A673 (cell line): Measurements from ENCODE around the gene BLOC1S4. TPM values are rescaled to one million over a fixed set of nuclear protein-coding genes. Genes with fewer than 3 reads are reported as not detected.

Experiments used
- BruUV-seq: library from RNA; stranded (reverse); fragments of 400-500 nt; replicated peaks from 2 replicates; lab custom pipeline; 2021; lab: Mats Ljungman, UMichigan
- CTCF ChIA-PET: fragments of 300-600 bp; sonication (Branson Sonifier 250); formaldehyde crosslinking; loops from one replicate; lab custom pipeline; 2022; ENCODE audit warnings: antibody characterized with exemption; lab: Charles Lee
- POLR2A ChIA-PET: fragments of 300-600 bp; sonication (Branson Sonifier 250); formaldehyde crosslinking; loops from one replicate; lab custom pipeline; 2022; ENCODE audit warnings: antibody characterized with exemption; ENCODE audit not compliant: low non-redundant PET; lab: Charles Lee
- DNase-seq: peaks from one replicate; pipeline ENCODE4 v3.0.0-alpha.2; 2015; ENCODE audit warnings: low spot score
- H3K27ac ChIP-seq: fragments of 200-600 bp; sonication (generic); 2 replicates; pipeline ENCODE4 v1.5.1; 2016; ENCODE audit warnings: mixed run types, low read depth, mild to moderate bottlenecking, mixed read lengths, antibody characterized with exemption, low read length; ENCODE audit not compliant: poor library complexity, severe bottlenecking
- H3K27me3 ChIP-seq: fragments of 200-600 bp; sonication (generic); replicated peaks from 2 replicates; pipeline ENCODE4 v1.6.1; 2017; ENCODE audit warnings: mixed run types, low read depth, mild to moderate bottlenecking, mixed read lengths, antibody characterized with exemption, low read length; ENCODE audit not compliant: insufficient read depth, poor library complexity
- H3K36me3 ChIP-seq: fragments of 200-600 bp; sonication (generic); 2 replicates; pipeline ENCODE4 v1.6.1; 2016; ENCODE audit warnings: mixed run types, mild to moderate bottlenecking, mixed read lengths, antibody characterized with exemption, low read length; ENCODE audit not compliant: insufficient read depth, poor library complexity, severe bottlenecking
- H3K4me1 ChIP-seq: fragments of 200-600 bp; sonication (generic); 2 replicates; pipeline ENCODE4 v1.6.1; 2017; ENCODE audit warnings: mixed run types, mild to moderate bottlenecking, mixed read lengths, antibody characterized with exemption, low read length; ENCODE audit not compliant: insufficient read depth, poor library complexity, severe bottlenecking
- H3K4me3 ChIP-seq: fragments of 200-600 bp; sonication (generic); 2 replicates; pipeline ENCODE4 v1.5.1; 2016; ENCODE audit warnings: low read depth, mixed run types, mild to moderate bottlenecking, mixed read lengths, low read length; ENCODE audit not compliant: poor library complexity, severe bottlenecking
- H3K9me3 ChIP-seq: fragments of 200-600 bp; sonication (generic); 2 replicates; pipeline ENCODE4 v1.6.1; 2016; ENCODE audit warnings: mixed run types, low read depth, mild to moderate bottlenecking, mixed read lengths, antibody characterized with exemption, low read length; ENCODE audit not compliant: poor library complexity, severe bottlenecking
- EZH2 ChIP-seq: fragments of 200-600 bp; sonication (generic); IDR thresholded peaks from 2 replicates; pipeline ENCODE4 v1.6.1; 2017; ENCODE audit warnings: borderline replicate concordance, low read depth, mild to moderate bottlenecking, mixed read lengths, antibody characterized with exemption, low read length; ENCODE audit not compliant: poor library complexity, severe bottlenecking
- intact Hi-C: fragments of 100-400 bp; cut with micrococcal nuclease; formaldehyde crosslinking; loops from one replicate; pipeline ENCODE4 v1.10.0; 2022; ENCODE audit not compliant: unreplicated experiment
- total RNA-seq: library from RNA; stranded (reverse); gene quantifications from 2 replicates; pipeline ENCODE4 v1.2.3, GENCODE V29; 2021
- TF ChIP-seq, protein P1 (sequence below): fragments of 300-800, 200-600 bp; sonication (generic); conservative IDR thresholded peaks from 2 replicates; pipeline ENCODE4 v1.5.1; 2017; ENCODE audit warnings: low read depth, mild to moderate bottlenecking, antibody characterized with exemption, low read length, moderate library complexity, mixed read lengths

The BLOC1S4 gene
- total RNA-seq, 1 experiment from 2014 or later = 12.3 TPM

DNA sequence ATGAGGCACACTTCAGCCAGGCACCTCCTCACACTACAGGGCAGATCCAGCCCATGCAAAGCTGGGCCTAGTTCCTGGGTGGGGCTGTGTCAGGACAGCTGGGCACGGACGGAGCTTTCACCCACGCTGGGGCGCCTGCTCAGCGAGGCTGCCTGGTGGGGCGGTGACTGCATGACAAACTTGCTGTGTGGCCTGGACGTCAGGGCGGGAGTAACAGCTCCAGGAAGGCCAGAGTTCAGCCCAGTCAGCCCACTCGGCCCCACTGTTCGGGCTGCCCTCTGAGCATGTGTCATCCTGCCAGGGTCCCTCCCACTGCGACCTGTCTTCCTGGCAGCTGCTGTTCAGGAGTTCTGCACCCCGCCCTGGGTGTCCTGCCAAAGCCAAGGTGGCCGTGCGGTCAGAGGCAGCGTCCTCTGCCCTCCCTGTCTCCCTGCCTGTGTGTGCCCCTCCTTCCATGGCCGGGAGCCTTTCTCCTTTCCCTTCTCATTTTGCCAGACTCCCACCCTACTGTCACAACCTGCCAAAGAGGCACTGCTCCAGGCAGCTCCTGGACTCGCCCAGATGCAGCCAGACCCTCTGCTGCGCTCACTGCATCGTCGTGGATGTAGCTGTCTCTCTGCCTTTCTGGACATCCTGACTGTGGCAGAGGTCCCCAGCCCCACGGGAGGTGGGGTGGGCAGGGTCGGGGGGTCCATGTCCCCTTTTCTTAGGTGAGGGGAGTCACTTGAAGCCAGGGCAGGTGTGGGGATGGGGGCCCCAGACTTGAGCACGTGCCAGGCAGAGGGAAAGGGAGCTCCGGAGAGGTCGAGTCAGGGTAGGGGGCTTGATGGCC is 33.6 kb downstream of the BLOC1S4 start:
- POLR2A ChIA-PET = no interaction called here
- no TSS peak for BruUV-seq
- intact Hi-C loops = no loop called here
- Histone ChIP-seq H3K27me3 (no peaks in the 10 kb centered on the region), H3K4me3 (no peak overlapping the region), H3K9me3 (no peaks in the 10 kb centered on the region), H3K4me1 (no peaks in the 10 kb centered on the region), H3K27ac (no peak overlapping the region), H3K36me3 (no peaks in the 10 kb centered on the region)
- no peak for DNase-seq
- CTCF ChIA-PET = no interaction called here
- no peak for TF ChIP-seq EZH2
- TF ChIP-seq, protein P1, sequence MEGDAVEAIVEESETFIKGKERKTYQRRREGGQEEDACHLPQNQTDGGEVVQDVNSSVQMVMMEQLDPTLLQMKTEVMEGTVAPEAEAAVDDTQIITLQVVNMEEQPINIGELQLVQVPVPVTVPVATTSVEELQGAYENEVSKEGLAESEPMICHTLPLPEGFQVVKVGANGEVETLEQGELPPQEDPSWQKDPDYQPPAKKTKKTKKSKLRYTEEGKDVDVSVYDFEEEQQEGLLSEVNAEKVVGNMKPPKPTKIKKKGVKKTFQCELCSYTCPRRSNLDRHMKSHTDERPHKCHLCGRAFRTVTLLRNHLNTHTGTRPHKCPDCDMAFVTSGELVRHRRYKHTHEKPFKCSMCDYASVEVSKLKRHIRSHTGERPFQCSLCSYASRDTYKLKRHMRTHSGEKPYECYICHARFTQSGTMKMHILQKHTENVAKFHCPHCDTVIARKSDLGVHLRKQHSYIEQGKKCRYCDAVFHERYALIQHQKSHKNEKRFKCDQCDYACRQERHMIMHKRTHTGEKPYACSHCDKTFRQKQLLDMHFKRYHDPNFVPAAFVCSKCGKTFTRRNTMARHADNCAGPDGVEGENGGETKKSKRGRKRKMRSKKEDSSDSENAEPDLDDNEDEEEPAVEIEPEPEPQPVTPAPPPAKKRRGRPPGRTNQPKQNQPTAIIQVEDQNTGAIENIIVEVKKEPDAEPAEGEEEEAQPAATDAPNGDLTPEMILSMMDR = no peak

DNA sequence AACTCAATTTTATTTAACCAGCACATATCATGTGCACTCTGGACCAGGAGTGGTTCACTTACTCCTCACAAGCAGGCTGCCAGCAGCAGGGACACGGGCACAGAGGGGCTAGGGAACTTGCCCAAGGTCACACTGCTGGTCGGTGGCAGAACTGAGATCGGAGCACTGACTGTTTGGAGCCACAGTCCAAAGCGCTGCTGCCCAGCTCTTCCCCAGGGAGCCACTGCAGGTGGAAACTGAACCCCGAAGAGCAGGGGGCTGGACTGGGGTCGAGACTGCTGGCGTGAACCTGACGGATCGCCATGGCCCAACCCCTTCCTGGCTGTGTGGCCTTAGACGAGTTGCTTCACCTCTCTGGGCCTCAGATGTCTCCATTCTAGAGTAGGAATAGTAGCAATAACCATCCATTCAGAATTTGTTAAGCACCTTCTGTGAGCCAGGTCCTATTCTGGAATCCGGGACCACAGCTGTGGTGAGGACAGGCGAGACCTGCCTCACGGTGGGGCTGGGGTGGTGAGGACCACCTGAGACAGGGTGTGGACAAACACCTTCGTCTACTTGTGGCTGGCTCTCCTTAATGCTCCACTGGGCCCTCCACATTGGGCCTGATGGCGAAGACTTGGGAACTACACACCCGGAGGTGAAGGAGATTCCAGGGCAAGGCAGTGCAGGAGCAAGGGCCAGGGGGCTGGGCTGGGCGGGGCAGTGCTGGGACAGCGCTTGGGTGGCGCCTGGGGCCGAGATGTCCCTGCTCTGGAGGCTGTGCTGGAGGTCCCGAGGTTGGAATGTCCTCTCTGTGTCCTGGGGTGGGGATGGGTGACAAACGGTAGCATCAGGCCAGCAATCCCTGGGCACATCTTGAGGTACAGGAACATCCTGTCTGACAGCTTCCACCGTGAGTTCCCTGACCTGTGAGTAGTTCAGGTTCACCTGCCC is 34.6 kb downstream of the BLOC1S4 start:
- POLR2A ChIA-PET = no interaction called here
- no TSS peak for BruUV-seq
- Histone ChIP-seq H3K4me1 (no peaks in the 10 kb centered on the region), H3K36me3 (no peaks in the 10 kb centered on the region), H3K4me3 (no peak overlapping the region), H3K27ac (no peak overlapping the region), H3K27me3 (no peaks in the 10 kb centered on the region), H3K9me3 (no peaks in the 10 kb centered on the region)
- CTCF ChIA-PET = no interaction called here
- TF ChIP-seq EZH2 = no peak
- TF ChIP-seq, protein P1 = no peak
- intact Hi-C loops = no loop called here
- DNase-seq = no peak

DNA sequence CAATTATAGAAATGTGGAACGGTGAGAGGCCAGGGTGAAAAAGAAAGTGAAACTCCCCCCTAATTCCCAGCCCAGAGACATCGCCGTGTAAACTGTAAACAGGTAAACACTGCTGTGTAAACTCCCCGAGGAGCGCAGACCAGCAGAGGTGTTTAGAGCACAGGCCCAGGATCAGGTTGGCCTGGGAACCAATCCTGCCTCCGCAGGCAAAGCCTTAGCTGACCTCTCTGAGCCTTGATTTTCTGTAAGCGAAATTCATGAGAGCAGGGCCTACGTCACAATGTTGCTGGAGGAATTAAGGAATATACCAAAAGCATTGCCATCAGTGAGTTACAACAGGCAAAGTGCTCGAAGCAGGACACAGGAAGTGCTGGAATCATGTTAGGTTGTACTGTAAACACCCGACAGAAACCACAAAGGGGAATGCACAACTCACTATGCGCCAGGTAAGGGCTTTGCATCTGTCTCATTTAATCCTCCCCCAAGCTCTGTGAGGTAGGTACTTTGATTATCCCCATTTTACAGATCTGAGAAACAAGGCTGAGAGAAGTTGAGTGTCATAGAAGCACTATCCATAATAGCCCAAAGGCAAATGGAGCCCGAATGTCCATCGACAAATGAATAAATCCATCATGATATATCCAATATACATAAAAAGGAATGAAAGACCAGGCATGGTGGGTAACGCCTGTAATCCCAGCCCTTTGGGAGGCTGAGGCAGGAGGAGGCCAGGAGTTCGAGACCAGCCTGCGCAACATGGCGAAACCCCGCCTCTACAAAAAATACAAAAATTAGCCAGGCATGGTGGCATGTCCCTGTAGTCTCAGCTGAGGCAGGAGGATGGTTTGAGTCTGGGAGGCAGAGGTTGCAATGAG is 35.9 kb downstream of the BLOC1S4 start:
- CTCF ChIA-PET = no interaction called here
- POLR2A ChIA-PET = no interaction called here
- TF ChIP-seq EZH2 = no peak
- TF ChIP-seq, protein P1 = no peak
- no peak for DNase-seq
- no peak overlapping the region for H3K27ac ChIP-seq
- intact Hi-C loops = no loop called here
- H3K4me1 ChIP-seq = no peaks in the 10 kb centered on the region
- H3K4me3 ChIP-seq = no peak overlapping the region
- no TSS peak for BruUV-seq
- no peaks in the 10 kb centered on the region for H3K9me3 ChIP-seq
- no peaks in the 10 kb centered on the region for H3K27me3 ChIP-seq
- H3K36me3 ChIP-seq = no peaks in the 10 kb centered on the region
